HEK293 (cell line): ENCODE measurements around the gene SYNGR1.
"Not testable (repeated sequence)": the region's sequence is repeated elsewhere in the genome, so short reads cannot be mapped to it uniquely, and the experiment has no call there.

ENCODE experiments used
- CTCF ChIA-PET: fragments of 350-600 bp; formaldehyde crosslinking; extraction: SDS; loops from one replicate; lab custom pipeline; 2021; ENCODE audit warnings: antibody characterized with exemption; lab: Yijun Ruan, JAX
- POLR2A ChIA-PET: fragments of 300-600 bp; formaldehyde crosslinking; extraction: SDS; loops from one replicate; lab custom pipeline; 2020; ENCODE audit warnings: antibody characterized with exemption, inconsistent platforms; lab: Yijun Ruan, JAX
- H3K27ac ChIP-seq: fragments of 200-500 bp; sonication (Bioruptor generic); 2 replicates; pipeline ENCODE4 v1.5.1; 2014; ENCODE audit warnings: low read depth, low read length, control low read depth, inconsistent platforms; ENCODE audit errors: extremely low read depth
- H3K36me3 ChIP-seq, 2 experiments: fragments of 200-500 bp in 1 of 2; sonication (Bioruptor generic) in 1 of 2; 1 replicate in 1 of 2; 2 replicates in 1 of 2; pipeline ENCODE4 v1.5.1; 2014 to 2017; ENCODE audit warnings: inconsistent platforms in 2 of 2, low read length in 2 of 2; ENCODE audit not compliant: control insufficient read depth in 2 of 2, insufficient read depth in 1 of 2
- H3K4me1 ChIP-seq: fragments of 200-500 bp; sonication (Bioruptor generic); 2 replicates; pipeline ENCODE4 v1.5.1; 2014; ENCODE audit warnings: mild to moderate bottlenecking, low read length, inconsistent platforms; ENCODE audit not compliant: control insufficient read depth, insufficient read depth
- H3K4me3 ChIP-seq: 2 replicates; pipeline ENCODE4 v1.5.1; 2011; ENCODE audit warnings: low read depth, mild to moderate bottlenecking, control low read depth, low read length, moderate library complexity
- H3K9me3 ChIP-seq: fragments of 200-500 bp; sonication (Bioruptor generic); 2 replicates; pipeline ENCODE4 v1.5.1; 2014; ENCODE audit warnings: low read depth, low read length, inconsistent platforms; ENCODE audit not compliant: control insufficient read depth, insufficient read depth
- IKZF3 ChIP-seq: fragments of 450-650 bp; IDR thresholded peaks from 2 replicates; pipeline ENCODE4 v1.5.0; 2018; ENCODE audit warnings: missing biosample characterization, mild to moderate bottlenecking, missing genetic modification characterization, moderate library complexity
- SCRT2 ChIP-seq: fragments of 450-650 bp; formaldehyde crosslinking; IDR thresholded peaks from 2 replicates; pipeline ENCODE4 v1.5.1; 2016; ENCODE audit warnings: missing biosample characterization, missing genetic modification characterization
- ZBTB8A ChIP-seq: fragments of 450-650 bp; formaldehyde crosslinking; IDR thresholded peaks from 2 replicates; pipeline ENCODE4 v1.5.1; 2016; ENCODE audit warnings: missing biosample characterization, missing genetic modification characterization
- ZFP3 ChIP-seq: fragments of 450-650 bp; formaldehyde crosslinking; IDR thresholded peaks from 2 replicates; pipeline ENCODE4 v1.5.1; 2016; ENCODE audit warnings: low read depth, missing biosample characterization, missing genetic modification characterization
- ZFP41 ChIP-seq: fragments of 450-650 bp; formaldehyde crosslinking; IDR thresholded peaks from 2 replicates; pipeline ENCODE4 v1.5.1; 2016; ENCODE audit warnings: missing biosample characterization, missing genetic modification characterization, borderline replicate concordance
- ZNF169 ChIP-seq: fragments of 450-650 bp; formaldehyde crosslinking; IDR thresholded peaks from 2 replicates; pipeline ENCODE4 v1.5.1; 2016; ENCODE audit warnings: missing biosample characterization, missing genetic modification characterization
- ZNF394 ChIP-seq: fragments of 450-650 bp; formaldehyde crosslinking; IDR thresholded peaks from 2 replicates; pipeline ENCODE4 v1.5.1; 2016; ENCODE audit warnings: missing biosample characterization, missing genetic modification characterization, mild to moderate bottlenecking, moderate library complexity, borderline replicate concordance
- ZNF623 ChIP-seq: fragments of 450-650 bp; formaldehyde crosslinking; IDR thresholded peaks from 2 replicates; pipeline ENCODE4 v1.5.1; 2016; ENCODE audit warnings: missing biosample characterization, missing genetic modification characterization
- ZNF837 ChIP-seq: fragments of 450-650 bp; formaldehyde crosslinking; IDR thresholded peaks from 2 replicates; pipeline ENCODE4 v1.5.1; 2016; ENCODE audit warnings: missing biosample characterization, missing genetic modification characterization
- ZSCAN30 ChIP-seq: fragments of 450-650 bp; IDR thresholded peaks from 2 replicates; pipeline ENCODE4 v1.5.1; 2018; ENCODE audit warnings: missing biosample characterization, mild to moderate bottlenecking, missing genetic modification characterization, moderate library complexity
- TF ChIP-seq, protein P1 (sequence below): fragments of 450-650 bp; formaldehyde crosslinking; conservative IDR thresholded peaks from 2 replicates; pipeline ENCODE4 v1.5.1; 2016; ENCODE audit warnings: low read depth, missing biosample characterization, missing genetic modification characterization
- TF ChIP-seq, protein P2 (sequence below): fragments of 450-650 bp; formaldehyde crosslinking; IDR thresholded peaks from 2 replicates; pipeline ENCODE4 v1.5.1; 2016; ENCODE audit warnings: missing biosample characterization, missing genetic modification characterization
- TF ChIP-seq, protein P3 (sequence below): fragments of 450-650 bp; IDR thresholded peaks from 2 replicates; pipeline ENCODE4 v1.5.1; 2018; ENCODE audit warnings: missing biosample characterization, mild to moderate bottlenecking, missing genetic modification characterization

SYNGR1 gene

DNA sequence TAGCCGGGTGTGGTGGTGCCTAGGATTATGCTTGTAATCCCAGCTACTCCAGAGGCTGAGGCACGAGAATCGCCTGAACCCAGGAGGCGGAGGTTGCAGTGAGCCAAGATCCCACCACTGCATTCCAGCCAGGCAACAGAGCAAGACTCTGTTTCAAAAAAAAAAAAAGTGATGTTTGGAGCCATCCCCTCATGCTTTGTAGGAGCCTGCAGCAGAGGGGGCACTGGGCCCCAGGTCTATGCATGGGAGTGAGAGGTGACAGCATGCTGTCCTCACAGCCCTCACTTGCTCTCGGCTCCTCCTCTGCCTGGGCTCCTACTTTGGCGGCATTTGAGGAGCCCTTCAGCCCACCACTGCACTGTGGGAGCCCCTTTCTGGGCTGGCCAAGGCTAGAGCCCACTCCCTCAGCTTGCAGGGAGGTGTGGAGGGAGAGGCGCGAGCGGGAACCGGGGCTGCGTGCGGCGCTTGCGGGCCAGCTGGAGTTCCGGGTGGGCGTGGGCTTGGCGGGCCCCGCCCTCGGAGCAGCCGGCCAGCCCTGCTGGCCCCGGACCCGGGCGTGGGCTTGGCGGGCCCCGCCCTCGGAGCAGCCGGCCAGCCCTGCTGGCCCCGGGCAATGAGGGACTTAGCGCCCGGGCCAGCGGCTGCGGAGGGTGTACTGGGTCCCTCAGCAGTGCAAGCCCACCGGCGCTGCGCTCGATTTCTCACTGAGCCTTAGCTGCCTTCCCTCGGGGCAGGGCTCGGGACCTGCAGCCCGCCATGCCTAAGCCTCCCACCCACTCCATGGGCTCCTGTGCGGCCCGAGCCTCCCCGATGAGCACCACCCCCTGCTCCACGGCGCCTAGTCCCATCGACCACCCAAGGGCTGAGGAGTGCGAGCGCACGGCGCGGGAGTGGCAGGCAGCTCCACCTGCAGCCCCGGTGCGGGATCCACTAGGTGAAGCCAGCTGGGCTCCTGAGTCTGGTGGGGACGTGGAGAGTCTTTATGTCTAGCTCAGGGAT lies 7.6 kb downstream of the SYNGR1 start:
- not testable (repeated sequence) for H3K4me1 ChIP-seq, H3K4me3 ChIP-seq, H3K9me3 ChIP-seq, H3K36me3 ChIP-seq, H3K27ac ChIP-seq
- TF ChIP-seq ZNF394 (tag by site-specific recombination) (0 out of 2 replicates have a peak, but pooled peaks have one; percentile 27), ZBTB8A (peak; percentile 63; the same call in 1 of the 2 replicates)
- CTCF ChIA-PET: interaction anchor here (1.2 kb wide), 1 partner anchor 79 kb away, joined by 3 read pairs; no protein-coding TSS in a partner anchor
- POLR2A ChIA-PET: interaction anchor here (0.7 to 2.6 kb wide), 3 partner anchors 7 to 38 kb away, joined by 3 to 16 read pairs (median 4); partner anchors contain the start of genes RPL3 and SYNGR1

DNA sequence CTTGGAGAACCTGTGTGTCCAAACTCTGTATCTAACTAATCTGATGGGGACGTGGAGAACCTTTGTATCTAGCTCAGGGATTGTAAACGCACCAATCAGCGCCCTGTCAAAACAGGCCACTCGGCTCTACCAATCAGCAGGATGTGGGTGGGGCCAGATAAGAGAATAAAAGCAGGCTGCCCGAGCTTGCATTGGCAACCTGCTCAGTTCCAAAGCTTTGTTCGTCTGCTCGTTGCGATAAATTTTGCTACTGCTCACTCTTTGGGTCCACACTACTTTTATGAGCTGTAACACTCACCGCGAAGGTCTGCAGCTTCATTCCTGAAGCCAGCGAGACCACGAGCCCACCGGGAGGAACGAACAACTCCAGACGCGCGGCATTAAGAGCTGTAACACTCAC lies 8.4 kb downstream of the SYNGR1 start:
- H3K9me3 ChIP-seq, H3K4me3 ChIP-seq, H3K27ac ChIP-seq, H3K4me1 ChIP-seq, H3K36me3 ChIP-seq: not testable (repeated sequence)
- CTCF ChIA-PET: interaction anchor here (0.5 to 1.4 kb wide), 3 partner anchors 15 to 83 kb away, joined by 3 to 4 read pairs (median 3); no protein-coding TSS in a partner anchor
- POLR2A ChIA-PET: interaction anchor here (0.6 to 2.6 kb wide), 5 partner anchors 8 to 1149 kb away, joined by 3 to 16 read pairs (median 4); partner anchors contain the start of genes RPL3 and SYNGR1

DNA sequence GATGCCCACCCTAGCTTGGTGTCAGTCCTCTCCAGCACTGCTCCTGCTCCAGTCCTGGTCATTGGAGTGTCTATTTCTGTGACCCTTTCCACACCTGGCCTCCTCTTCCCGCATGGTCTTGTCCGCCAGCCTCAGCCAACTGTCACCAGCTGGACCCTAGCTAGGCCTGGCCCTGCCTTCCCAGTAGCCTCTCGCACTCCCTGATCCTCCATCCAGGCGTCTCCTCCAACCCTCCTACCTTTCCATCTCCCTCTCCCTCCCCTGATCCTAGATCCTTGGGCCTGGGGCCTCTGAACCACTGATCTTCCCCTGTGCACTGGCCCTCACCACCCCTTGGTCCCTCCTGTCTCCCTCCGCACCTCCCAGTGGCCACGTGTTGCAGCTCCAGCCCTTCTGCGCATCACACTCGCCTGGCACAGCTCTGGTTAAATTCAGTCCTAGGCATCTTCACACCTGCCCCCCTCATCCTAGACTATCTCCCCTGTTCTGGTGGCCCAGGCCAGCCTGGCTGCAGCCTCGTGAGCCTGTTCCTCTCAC lies 9.9 kb downstream of the SYNGR1 start:
- POLR2A ChIA-PET: interaction anchor here (0.7 to 2.6 kb wide), 5 partner anchors 9 to 1523 kb away, joined by 3 to 16 read pairs (median 3); partner anchors contain the start of gene RPL3

DNA sequence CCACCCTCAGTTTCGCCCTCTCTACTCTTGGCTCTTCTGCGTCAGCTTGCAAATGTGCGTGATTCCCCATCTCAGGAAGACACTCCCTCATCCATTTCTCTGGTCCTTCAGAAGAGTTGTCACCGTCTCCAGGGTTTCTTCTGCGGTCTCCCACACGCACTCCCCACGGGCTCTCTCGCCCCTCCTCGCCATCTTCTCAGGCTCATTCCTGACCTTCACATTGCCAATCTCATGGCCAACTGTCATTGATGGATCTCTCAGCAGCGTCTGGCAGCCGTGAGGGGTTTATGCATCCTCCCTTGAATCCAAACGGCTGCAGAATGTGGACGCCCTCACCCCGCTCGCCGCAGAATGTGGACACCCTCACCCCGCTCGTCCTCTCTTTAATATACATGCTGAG lies 10.5 kb downstream of the SYNGR1 start:
- POLR2A ChIA-PET: interaction anchor here (2.6 kb wide), 1 partner anchor 41 kb away, joined by 16 read pairs; the partner anchor contains the start of gene RPL3
- H3K4me3 ChIP-seq: no peak overlapping the region
- no peak overlapping the region for H3K27ac ChIP-seq
- H3K9me3 ChIP-seq: no peaks in the 10 kb centered on the region
- CTCF ChIA-PET: interaction anchor here (0.7 kb wide), 1 partner anchor 243 kb away, joined by 3 read pairs; no protein-coding TSS in a partner anchor
- H3K4me1 ChIP-seq: no peaks in the 10 kb centered on the region; the same call in 1 of the 2 replicates
- peaks cover 0 to 8% of the 10 kb centered on the region in 2 experiments; a peak in 1 of 3 replicates for H3K36me3 ChIP-seq
- TF ChIP-seq ZNF169 (tag by site-specific recombination) (no peak), ZNF837 (no peak), ZSCAN30 (no peak), ZNF623 (tag by site-specific recombination) (no peak), IKZF3 (tag by site-specific recombination) (no peak), ZFP41 (tag by site-specific recombination) (no peak), ZFP3 (tag by site-specific recombination) (no peak)
- TF ChIP-seq, protein P1, sequence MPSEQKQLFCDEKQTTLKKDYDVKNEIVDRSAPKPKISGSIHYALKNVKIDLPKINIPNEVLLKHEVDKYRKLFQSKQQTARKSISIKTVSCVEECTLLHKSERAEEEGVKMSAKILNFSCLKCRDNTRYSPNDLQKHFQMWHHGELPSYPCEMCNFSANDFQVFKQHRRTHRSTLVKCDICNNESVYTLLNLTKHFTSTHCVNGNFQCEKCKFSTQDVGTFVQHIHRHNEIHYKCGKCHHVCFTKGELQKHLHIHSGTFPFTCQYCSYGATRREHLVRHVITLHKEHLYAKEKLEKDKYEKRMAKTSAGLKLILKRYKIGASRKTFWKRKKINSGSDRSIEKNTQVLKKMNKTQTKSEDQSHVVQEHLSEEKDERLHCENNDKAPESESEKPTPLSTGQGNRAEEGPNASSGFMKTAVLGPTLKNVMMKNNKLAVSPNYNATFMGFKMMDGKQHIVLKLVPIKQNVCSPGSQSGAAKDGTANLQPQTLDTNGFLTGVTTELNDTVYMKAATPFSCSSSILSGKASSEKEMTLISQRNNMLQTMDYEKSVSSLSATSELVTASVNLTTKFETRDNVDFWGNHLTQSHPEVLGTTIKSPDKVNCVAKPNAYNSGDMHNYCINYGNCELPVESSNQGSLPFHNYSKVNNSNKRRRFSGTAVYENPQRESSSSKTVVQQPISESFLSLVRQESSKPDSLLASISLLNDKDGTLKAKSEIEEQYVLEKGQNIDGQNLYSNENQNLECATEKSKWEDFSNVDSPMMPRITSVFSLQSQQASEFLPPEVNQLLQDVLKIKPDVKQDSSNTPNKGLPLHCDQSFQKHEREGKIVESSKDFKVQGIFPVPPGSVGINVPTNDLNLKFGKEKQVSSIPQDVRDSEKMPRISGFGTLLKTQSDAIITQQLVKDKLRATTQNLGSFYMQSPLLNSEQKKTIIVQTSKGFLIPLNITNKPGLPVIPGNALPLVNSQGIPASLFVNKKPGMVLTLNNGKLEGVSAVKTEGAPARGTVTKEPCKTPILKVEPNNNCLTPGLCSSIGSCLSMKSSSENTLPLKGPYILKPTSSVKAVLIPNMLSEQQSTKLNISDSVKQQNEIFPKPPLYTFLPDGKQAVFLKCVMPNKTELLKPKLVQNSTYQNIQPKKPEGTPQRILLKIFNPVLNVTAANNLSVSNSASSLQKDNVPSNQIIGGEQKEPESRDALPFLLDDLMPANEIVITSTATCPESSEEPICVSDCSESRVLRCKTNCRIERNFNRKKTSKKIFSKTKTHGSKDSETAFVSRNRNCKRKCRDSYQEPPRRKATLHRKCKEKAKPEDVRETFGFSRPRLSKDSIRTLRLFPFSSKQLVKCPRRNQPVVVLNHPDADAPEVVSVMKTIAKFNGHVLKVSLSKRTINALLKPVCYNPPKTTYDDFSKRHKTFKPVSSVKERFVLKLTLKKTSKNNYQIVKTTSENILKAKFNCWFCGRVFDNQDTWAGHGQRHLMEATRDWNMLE (tag by site-specific recombination): no peak
- TF ChIP-seq, protein P2, sequence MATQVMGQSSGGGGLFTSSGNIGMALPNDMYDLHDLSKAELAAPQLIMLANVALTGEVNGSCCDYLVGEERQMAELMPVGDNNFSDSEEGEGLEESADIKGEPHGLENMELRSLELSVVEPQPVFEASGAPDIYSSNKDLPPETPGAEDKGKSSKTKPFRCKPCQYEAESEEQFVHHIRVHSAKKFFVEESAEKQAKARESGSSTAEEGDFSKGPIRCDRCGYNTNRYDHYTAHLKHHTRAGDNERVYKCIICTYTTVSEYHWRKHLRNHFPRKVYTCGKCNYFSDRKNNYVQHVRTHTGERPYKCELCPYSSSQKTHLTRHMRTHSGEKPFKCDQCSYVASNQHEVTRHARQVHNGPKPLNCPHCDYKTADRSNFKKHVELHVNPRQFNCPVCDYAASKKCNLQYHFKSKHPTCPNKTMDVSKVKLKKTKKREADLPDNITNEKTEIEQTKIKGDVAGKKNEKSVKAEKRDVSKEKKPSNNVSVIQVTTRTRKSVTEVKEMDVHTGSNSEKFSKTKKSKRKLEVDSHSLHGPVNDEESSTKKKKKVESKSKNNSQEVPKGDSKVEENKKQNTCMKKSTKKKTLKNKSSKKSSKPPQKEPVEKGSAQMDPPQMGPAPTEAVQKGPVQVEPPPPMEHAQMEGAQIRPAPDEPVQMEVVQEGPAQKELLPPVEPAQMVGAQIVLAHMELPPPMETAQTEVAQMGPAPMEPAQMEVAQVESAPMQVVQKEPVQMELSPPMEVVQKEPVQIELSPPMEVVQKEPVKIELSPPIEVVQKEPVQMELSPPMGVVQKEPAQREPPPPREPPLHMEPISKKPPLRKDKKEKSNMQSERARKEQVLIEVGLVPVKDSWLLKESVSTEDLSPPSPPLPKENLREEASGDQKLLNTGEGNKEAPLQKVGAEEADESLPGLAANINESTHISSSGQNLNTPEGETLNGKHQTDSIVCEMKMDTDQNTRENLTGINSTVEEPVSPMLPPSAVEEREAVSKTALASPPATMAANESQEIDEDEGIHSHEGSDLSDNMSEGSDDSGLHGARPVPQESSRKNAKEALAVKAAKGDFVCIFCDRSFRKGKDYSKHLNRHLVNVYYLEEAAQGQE: no peak

More for the DNA sequence above, 9.9 kb downstream of the SYNGR1 start:
- no peaks in the 10 kb centered on the region for H3K9me3 ChIP-seq
- CTCF ChIA-PET: interaction anchor here (0.7 to 1.4 kb wide), 2 partner anchors 16 to 243 kb away, joined by 3 to 4 read pairs; no protein-coding TSS in a partner anchor
- no peak overlapping the region for H3K4me3 ChIP-seq
- H3K4me1 ChIP-seq: no peaks in the 10 kb centered on the region; the same call in 1 of the 2 replicates
- H3K27ac ChIP-seq: no peak overlapping the region
- TF ChIP-seq SCRT2: peak; percentile 44; the same call in 1 of the 2 replicates
- TF ChIP-seq, protein P3, sequence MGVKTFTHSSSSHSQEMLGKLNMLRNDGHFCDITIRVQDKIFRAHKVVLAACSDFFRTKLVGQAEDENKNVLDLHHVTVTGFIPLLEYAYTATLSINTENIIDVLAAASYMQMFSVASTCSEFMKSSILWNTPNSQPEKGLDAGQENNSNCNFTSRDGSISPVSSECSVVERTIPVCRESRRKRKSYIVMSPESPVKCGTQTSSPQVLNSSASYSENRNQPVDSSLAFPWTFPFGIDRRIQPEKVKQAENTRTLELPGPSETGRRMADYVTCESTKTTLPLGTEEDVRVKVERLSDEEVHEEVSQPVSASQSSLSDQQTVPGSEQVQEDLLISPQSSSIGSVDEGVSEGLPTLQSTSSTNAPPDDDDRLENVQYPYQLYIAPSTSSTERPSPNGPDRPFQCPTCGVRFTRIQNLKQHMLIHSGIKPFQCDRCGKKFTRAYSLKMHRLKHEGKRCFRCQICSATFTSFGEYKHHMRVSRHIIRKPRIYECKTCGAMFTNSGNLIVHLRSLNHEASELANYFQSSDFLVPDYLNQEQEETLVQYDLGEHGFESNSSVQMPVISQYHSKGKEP (tag by site-specific recombination): no peak
- H3K36me3 ChIP-seq: peaks cover 0 to 8% of the 10 kb centered on the region in 2 experiments; a peak in 1 of 3 replicates
